Loucy (cell line): ENCODE results near the gene ZNF605.

Experiments used
- H2AFZ ChIP-seq: fragments of 200-600 bp; sonication (generic); 2 replicates; pipeline ENCODE4 v1.6.0; 2016; ENCODE audit warnings: antibody characterized with exemption, mild to moderate bottlenecking, low read length, moderate library complexity
- H3F3A ChIP-seq: fragments of 200-600 bp; 2 replicates; pipeline ENCODE4 v1.6.0; 2016; ENCODE audit warnings: antibody characterized with exemption, low read depth, mild to moderate bottlenecking
- H3K27me3 ChIP-seq: fragments of 200-600 bp; sonication (generic); 2 replicates; pipeline ENCODE4 v1.6.1; 2014; ENCODE audit warnings: low read length, mild to moderate bottlenecking; ENCODE audit not compliant: insufficient read depth, poor library complexity, severe bottlenecking
- H3K36me3 ChIP-seq: fragments of 200-600 bp; sonication (generic); 2 replicates; pipeline ENCODE4 v1.6.1; 2016; ENCODE audit warnings: low read length; ENCODE audit not compliant: insufficient read depth
- H3K4me1 ChIP-seq: fragments of 200-600 bp; sonication (generic); 2 replicates; pipeline ENCODE4 v1.5.1; 2014; ENCODE audit warnings: low read length, mild to moderate bottlenecking; ENCODE audit not compliant: insufficient read depth, poor library complexity, severe bottlenecking
- H3K4me2 ChIP-seq: fragments of 200-600 bp; sonication (generic); 2 replicates; pipeline ENCODE4 v1.6.0; 2014; ENCODE audit warnings: antibody characterized with exemption, low read length, low read depth, mild to moderate bottlenecking; ENCODE audit not compliant: poor library complexity, severe bottlenecking
- H3K4me3 ChIP-seq: fragments of 200-600 bp; sonication (generic); 2 replicates; pipeline ENCODE4 v1.5.1; 2014; ENCODE audit warnings: low read length, mild to moderate bottlenecking, mixed read lengths; ENCODE audit not compliant: poor library complexity, severe bottlenecking
- H3K79me2 ChIP-seq: fragments of 200-600 bp; sonication (generic); 2 replicates; pipeline ENCODE4 v1.6.1; 2014; ENCODE audit warnings: low read length; ENCODE audit not compliant: insufficient read depth
- H3K9ac ChIP-seq: fragments of 200-600 bp; sonication (generic); 2 replicates; pipeline ENCODE4 v1.6.0; 2014; ENCODE audit warnings: mild to moderate bottlenecking, low read depth, low read length, moderate library complexity; ENCODE audit not compliant: poor library complexity, severe bottlenecking
- H3K9me2 ChIP-seq: fragments of 200-600 bp; sonication (generic); replicated peaks from 2 replicates; pipeline ENCODE4 v1.6.1; 2016; ENCODE audit warnings: low read depth, low read length, mixed read lengths
- H3K9me3 ChIP-seq: fragments of 200-600 bp; sonication (generic); 2 replicates; pipeline ENCODE4 v1.6.1; 2014; ENCODE audit warnings: mild to moderate bottlenecking, antibody characterized with exemption, low read length, low read depth; ENCODE audit not compliant: insufficient read depth
- H4K20me1 ChIP-seq: fragments of 200-600 bp; sonication (generic); 2 replicates; pipeline ENCODE4 v1.6.0; 2014; ENCODE audit warnings: antibody characterized with exemption, low read length, mild to moderate bottlenecking; ENCODE audit not compliant: insufficient read depth, poor library complexity, severe bottlenecking
- EZH2phosphoT487 ChIP-seq: fragments of 200-600 bp; IDR thresholded peaks from 2 replicates; pipeline ENCODE4 v1.6.1; 2018; ENCODE audit warnings: antibody characterized with exemption, mild to moderate bottlenecking, moderate library complexity, borderline replicate concordance
- TF ChIP-seq, protein P1 (sequence below): fragments of 200-600 bp; sonication (generic); conservative IDR thresholded peaks from 2 replicates; pipeline ENCODE4 v1.5.1; 2014; ENCODE audit warnings: mild to moderate bottlenecking, antibody characterized with exemption, low read length

The ZNF605 gene

DNA sequence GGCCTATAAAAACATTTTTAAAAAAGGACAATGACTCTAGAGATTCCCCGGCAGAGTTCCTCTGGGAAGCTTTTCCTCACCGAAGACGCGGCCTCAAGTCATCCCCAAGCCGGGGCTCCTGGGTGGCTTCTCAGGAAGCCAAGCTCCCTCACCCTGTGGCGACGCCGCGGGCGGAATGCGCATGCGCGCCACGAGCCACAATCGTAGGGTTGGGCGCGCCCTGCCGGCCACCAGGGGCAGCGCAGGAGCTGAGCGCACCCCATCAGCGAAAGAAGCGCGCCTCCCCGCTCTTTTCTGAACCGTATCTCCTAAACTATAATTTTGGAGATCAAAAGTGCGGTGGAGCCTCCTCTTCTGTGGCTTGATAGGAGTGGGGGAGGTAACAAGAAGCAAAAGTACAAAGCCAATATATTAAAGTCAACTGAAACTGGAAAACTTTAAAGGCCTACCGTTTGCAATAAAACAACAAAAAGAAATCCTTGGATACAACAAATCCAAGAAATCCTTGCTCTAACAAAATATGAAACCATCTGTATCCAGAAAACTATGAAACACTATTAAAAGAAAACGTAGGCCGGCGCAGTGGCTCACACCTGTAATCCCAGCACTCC lies 51.3 kb downstream of the ZNF605 start:
- Histone ChIP-seq H2AFZ (no peak overlapping the region), H3K9me3 (peaks cover 14% of the 10 kb centered on the region; the same call in 1 of the 2 replicates), H3K79me2 (no peaks in the 10 kb centered on the region), H3F3A (no peaks in the 10 kb centered on the region), H3K36me3 (no peaks in the 10 kb centered on the region), H4K20me1 (no peaks in the 10 kb centered on the region), H3K9me2 (no peaks in the 10 kb centered on the region), H3K27me3 (no peaks in the 10 kb centered on the region), H3K4me3 (no peak overlapping the region), H3K9ac (no peak overlapping the region), H3K4me1 (no peaks in the 10 kb centered on the region), H3K4me2 (no peak overlapping the region)
- TF ChIP-seq, protein P1, sequence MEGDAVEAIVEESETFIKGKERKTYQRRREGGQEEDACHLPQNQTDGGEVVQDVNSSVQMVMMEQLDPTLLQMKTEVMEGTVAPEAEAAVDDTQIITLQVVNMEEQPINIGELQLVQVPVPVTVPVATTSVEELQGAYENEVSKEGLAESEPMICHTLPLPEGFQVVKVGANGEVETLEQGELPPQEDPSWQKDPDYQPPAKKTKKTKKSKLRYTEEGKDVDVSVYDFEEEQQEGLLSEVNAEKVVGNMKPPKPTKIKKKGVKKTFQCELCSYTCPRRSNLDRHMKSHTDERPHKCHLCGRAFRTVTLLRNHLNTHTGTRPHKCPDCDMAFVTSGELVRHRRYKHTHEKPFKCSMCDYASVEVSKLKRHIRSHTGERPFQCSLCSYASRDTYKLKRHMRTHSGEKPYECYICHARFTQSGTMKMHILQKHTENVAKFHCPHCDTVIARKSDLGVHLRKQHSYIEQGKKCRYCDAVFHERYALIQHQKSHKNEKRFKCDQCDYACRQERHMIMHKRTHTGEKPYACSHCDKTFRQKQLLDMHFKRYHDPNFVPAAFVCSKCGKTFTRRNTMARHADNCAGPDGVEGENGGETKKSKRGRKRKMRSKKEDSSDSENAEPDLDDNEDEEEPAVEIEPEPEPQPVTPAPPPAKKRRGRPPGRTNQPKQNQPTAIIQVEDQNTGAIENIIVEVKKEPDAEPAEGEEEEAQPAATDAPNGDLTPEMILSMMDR = no peak
- TF ChIP-seq EZH2phosphoT487 = no peak

DNA sequence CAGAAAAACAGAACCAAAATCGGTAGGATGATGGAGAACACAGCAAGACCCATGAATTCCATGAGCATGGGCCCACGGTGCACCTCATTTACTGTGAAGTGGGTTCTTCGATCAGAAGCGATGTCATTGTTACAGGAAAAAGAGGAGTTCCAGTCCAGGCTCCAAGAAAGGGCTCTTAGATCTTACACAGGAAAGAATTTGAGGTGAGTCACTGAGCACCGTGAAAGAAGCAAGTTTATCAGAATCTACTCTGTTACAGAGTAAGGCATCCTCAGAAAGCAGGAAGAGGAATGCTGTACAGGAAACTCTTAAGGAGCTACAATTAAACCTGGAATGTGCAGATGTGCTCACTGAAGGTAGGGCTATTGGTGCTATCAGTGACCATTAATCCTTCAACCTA lies 57.1 kb downstream of the ZNF605 start:
- Histone ChIP-seq H3K9me2 (no peaks in the 10 kb centered on the region), H4K20me1 (no peaks in the 10 kb centered on the region), H2AFZ (no peak overlapping the region), H3F3A (no peaks in the 10 kb centered on the region), H3K79me2 (no peaks in the 10 kb centered on the region), H3K4me1 (no peaks in the 10 kb centered on the region), H3K9ac (no peak overlapping the region), H3K9me3 (peaks cover 5% of the 10 kb centered on the region; the same call in 1 of the 2 replicates), H3K4me2 (no peak overlapping the region), H3K36me3 (no peaks in the 10 kb centered on the region), H3K27me3 (no peaks in the 10 kb centered on the region), H3K4me3 (no peak overlapping the region)
- TF ChIP-seq, protein P1 = no peak
- TF ChIP-seq EZH2phosphoT487 = no peak

DNA sequence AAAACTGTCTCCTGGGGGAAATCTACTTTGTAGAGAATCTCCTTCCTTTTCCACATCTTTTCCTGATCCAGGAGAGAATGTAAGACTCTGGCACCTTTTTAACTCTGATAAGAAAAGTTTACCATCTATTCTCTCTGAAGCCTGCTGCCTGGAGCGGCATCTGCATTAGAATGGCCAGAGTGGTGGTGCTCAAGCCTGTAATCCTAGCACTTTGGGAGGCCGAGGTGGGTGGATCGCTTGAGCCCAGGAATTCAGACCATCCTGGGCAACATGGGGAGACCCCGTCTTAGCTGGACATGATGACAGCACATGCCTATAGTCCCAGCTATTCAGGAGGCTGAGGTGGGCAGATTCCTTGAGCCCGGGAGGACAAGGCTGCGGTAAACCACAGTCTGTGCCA lies 67.3 kb downstream of the ZNF605 start:
- peaks cover 13% of the 10 kb centered on the region; the same call in 1 of the 2 replicates for H3K9me3 ChIP-seq
- no peaks in the 10 kb centered on the region for H3F3A ChIP-seq
- H3K9me2 ChIP-seq = no peaks in the 10 kb centered on the region
- no peaks in the 10 kb centered on the region for H3K36me3 ChIP-seq
- no peak overlapping the region for H3K9ac ChIP-seq
- no peak overlapping the region for H2AFZ ChIP-seq
- H4K20me1 ChIP-seq = no peaks in the 10 kb centered on the region
- no peak overlapping the region for H3K4me2 ChIP-seq
- no peaks in the 10 kb centered on the region for H3K27me3 ChIP-seq
- TF ChIP-seq, protein P1 = no peak
- no peak for TF ChIP-seq EZH2phosphoT487
- H3K4me3 ChIP-seq = no peak overlapping the region
- no peaks in the 10 kb centered on the region for H3K79me2 ChIP-seq
- H3K4me1 ChIP-seq = no peaks in the 10 kb centered on the region
